Body of pancreas (tissue), 4 donors: Measurements from ENCODE around the gene TMEM121.

Experiments
- POLR2A ChIP-seq, 3 donors: fragments of 450-650 bp; IDR thresholded peaks; one replicate each; pipeline ENCODE4 v1.6.1; 2016; ENCODE audit warnings: antibody characterized with exemption in 3 of 3, mild to moderate bottlenecking in 2 of 3
- TF ChIP-seq, protein P1 (sequence below), 7 experiments: fragments of 450-650 bp in 4 of 7; fragments of 200-600 bp in 3 of 7; sonication (generic) in 3 of 7; IDR thresholded peaks; one replicate each; pipeline ENCODE4 v1.5.1; 2016 to 2019; ENCODE audit warnings: antibody characterized with exemption in 7 of 7

- no peak for TF ChIP-seq POLR2A (IDR thresholded peaks at IDR 0.05)
- TF ChIP-seq, protein P1, sequence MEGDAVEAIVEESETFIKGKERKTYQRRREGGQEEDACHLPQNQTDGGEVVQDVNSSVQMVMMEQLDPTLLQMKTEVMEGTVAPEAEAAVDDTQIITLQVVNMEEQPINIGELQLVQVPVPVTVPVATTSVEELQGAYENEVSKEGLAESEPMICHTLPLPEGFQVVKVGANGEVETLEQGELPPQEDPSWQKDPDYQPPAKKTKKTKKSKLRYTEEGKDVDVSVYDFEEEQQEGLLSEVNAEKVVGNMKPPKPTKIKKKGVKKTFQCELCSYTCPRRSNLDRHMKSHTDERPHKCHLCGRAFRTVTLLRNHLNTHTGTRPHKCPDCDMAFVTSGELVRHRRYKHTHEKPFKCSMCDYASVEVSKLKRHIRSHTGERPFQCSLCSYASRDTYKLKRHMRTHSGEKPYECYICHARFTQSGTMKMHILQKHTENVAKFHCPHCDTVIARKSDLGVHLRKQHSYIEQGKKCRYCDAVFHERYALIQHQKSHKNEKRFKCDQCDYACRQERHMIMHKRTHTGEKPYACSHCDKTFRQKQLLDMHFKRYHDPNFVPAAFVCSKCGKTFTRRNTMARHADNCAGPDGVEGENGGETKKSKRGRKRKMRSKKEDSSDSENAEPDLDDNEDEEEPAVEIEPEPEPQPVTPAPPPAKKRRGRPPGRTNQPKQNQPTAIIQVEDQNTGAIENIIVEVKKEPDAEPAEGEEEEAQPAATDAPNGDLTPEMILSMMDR (IDR thresholded peaks at IDR 0.05), result no peak
These were observed 4.9 kb downstream of the TMEM121 start for GRCh38 chr14:105531088-105531893.
